ENCODE results near the gene SRGAP3.
"Not testable (repeated sequence)": the region's sequence is repeated elsewhere in the genome, so short reads cannot be mapped to it uniquely, and the experiment has no call there.

Gene SRGAP3

DNA sequence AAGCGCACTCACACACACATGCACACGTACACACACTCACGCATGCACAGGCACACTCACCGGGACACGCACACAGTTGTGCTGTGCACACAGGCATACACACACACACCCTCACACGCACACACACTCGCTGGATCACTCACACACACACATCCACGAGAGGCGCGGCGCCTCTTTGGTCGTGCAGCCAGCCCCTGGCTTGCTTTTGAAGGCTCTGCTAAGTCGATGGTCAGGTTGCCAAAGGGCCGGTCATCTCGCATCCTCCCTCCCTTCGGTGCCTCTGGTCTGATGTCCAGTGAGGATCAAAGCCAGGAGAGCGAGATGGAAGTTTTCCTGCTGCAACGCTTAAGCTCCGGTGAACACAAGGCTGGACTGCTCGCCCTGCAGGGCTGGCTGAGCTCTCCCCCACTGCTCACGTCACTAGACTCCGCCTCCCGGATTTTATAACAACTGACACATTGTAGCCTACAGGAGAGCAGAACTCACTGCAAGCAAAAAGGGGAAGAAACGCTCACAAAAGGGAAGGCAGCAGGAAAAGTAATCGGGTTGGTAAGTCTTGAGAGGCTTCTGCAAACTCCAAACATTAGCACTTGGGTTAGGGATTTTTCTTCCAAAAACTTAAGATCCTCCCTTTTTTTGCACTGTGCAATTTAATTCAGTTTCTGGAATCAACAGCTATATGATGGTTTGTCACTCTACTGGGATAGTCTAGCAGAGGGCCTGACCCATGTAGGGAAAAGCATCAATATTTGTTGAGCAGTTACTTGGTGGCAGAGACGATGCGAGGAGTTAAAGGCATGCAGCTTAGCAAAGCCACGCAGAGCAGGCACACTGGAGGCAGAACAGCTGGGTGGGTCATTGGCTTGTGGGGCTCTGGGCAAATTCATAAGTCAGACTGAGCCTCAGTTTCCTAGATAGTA lies at the start of gene SRGAP3:
Gene SRGAP3 (minus strand): TSS at position 374 of the 920 bp plus-strand sequence. CDS start 695 bp downstream, outside the sequence.
- DNase-seq (ENCODE audit: low read depth): peak; percentile 81

DNA sequence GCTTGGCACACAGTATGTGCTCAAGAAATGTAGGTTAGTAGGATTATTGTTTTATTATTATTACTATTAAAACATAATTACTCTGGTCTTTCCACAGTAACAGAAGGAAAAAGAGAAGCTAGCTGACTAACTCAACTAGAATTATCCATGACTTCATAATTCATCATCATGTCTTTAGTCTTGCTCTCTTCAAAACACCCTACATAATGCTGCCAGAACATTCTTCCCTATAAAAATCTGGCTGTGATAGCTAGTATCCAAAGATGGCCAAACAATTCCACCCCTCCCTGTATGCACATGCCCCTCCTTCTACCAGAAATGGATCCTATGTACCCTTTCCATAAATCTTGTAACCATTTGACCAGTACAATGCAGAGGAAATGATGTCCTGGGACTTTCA lies 48.8 kb upstream of the SRGAP3 start:
- DNase-seq (ENCODE audit: low read depth): no peak

DNA sequence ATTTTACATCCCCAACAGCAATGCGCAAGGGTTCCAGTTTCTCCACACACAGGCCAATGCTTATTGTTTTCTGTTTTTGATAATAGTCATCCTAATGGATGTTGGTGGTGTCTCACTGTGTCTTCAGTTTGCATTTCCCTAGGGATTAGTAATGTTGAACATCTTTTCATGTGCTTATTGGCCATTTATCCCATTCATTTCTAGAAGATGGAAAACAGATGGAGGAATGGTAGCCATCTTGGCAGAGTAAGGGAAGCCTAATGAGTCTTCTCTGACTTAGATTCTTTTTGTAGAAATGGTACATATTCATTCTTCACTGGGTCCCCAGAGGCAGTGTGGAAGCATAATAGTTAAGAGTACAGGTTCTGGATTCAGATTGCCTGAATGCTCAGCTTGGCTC lies 46.8 kb upstream of the SRGAP3 start:
- DNase-seq (ENCODE audit: low read depth): no peak

DNA sequence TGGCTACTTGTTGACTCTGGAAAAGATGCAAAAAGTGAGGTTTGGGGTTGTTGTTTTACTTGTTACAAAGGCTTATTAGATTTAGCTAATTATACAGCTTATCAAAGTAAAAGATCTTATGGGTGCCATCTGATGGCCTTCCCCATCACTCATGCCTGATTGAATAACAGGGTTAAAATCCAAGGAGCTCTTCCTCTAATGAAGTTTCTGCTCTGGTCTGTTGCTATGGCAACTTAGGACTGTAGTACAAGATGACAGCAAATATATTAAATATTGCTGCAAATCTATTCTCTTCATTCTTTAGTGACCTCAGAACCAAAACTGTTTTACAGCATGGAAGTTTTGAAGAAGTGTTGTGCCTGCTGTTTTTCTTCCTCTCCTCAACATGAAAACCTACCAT lies 45.6 kb upstream of the SRGAP3 start:
- DNase-seq (ENCODE audit: low read depth): no peak

DNA sequence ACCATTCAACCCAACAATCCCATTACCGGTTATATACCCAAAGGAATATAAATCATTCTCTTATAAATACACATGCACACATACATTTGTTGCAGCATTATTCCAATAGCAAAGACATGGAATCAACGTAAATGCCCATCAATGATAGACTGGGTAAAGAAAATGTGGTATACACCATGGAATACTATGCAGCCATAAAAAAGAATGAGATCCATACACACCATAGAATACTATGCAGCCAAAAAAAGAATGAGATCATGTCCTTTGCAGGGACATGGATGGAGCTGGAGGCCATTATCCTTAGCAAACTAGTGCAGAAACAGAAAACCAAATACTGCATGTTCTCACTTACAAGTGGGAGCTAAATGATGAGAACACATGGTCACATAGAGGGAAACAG lies 44.5 kb upstream of the SRGAP3 start:
- DNase-seq (ENCODE audit: low read depth): not testable (repeated sequence)

DNA sequence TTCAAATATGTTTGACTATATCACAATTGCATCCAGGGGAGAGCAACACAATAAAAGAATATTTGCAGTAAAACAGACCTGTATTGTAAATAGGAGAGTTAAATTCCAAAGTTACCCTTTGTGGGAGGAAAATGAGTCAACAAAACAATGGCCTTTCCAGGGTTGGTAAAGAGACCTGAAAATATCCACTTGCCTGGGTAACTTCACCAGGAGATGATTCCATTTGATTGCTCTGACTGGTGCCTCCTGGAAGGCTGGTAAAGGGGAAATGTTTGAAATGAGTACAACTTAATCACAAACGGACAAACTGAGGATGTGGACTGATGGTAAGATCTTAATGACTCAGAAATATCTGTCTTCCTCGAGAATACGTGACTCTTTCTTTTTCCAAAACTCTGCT lies 43.6 kb upstream of the SRGAP3 start:
- no peak for DNase-seq (ENCODE audit: low read depth)

DNA sequence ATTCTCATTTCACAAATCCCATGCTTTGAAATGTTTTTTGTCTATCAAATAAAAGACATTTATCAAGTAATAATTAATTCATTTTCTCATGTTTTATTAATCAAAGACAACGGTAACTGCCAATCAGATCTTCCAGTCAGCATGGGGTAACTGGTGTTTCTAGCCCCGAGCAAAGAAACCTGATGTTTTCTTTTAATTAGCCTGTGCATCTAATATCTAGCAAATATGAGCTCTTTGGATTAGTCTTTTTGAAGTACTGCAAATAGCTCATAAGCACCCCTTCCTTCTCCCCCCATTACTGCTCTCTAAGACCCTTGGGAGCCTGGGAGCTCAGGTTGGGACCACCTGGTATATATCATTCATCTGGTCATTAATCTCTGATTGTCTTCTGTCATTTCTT lies 43.1 kb upstream of the SRGAP3 start:
- DNase-seq (ENCODE audit: low read depth): no peak

DNA sequence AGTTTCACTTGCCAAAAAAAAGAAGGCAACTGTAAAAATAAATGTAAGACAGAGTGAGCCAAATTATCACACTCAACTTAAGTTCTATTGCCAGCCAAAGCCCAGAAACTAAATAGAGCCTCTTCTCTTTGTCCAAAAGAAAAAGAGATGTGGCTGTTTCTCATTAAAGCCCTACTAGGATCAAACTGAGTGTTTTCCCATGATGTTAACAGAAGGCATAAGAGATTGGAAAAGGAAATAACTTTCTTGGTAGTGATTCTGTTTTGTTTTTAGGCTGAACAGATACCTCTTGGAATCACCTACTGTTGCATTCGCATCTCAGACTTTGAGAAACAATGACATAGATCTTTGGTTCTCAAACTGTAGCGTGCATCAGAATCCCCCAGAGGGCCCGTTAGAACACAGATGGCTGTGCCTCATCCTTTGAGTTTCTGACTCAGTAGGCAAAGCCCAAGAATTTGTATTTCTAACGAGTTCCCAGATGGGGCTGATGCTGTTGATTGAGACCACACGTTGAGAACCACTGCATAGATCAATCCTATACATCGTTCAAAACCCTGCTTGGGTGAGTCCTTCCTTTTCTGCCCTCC lies 42.5 kb upstream of the SRGAP3 start:
- no peak for DNase-seq (ENCODE audit: low read depth)

DNA sequence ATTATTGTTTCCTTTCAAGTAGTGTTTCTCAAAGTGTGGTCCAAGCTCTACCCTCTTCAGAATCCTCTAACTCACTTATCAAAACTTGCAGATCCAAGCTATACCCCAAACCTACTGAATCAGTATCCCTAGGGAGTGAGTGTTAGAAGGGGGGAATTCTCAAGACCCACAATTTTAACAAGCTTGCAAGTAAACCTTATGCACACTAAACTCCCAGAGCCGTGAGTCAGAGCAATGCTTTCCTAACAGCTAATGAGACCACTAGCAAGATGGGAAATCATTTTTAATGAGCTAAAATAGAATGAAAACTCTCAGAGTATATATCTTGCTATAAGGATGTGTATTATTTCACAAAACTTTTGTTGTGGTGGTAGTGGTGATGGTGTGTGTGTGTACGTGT lies 41.1 kb upstream of the SRGAP3 start:
- no peak for DNase-seq (ENCODE audit: low read depth)

DNA sequence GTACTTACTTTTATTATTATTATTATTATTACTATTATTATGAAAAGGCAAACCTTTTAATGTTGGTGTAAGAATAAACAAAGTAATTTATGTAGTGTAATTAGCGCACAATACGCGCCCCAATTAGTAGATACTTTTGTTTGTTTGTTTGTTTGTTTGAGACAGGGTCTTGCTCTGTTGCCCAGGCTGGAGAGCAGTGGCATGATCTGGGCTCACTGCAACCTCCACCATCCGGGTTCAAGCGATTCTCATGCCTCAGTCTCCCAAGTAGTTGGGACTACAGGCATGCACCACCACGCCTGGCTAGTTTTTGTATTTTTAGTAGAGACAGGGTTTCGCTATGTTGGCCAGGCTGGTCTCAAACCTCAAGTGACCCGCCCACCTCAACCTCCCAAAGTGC lies 32.1 kb upstream of the SRGAP3 start:
- DNase-seq (ENCODE audit: low read depth): not testable (repeated sequence)

DNA sequence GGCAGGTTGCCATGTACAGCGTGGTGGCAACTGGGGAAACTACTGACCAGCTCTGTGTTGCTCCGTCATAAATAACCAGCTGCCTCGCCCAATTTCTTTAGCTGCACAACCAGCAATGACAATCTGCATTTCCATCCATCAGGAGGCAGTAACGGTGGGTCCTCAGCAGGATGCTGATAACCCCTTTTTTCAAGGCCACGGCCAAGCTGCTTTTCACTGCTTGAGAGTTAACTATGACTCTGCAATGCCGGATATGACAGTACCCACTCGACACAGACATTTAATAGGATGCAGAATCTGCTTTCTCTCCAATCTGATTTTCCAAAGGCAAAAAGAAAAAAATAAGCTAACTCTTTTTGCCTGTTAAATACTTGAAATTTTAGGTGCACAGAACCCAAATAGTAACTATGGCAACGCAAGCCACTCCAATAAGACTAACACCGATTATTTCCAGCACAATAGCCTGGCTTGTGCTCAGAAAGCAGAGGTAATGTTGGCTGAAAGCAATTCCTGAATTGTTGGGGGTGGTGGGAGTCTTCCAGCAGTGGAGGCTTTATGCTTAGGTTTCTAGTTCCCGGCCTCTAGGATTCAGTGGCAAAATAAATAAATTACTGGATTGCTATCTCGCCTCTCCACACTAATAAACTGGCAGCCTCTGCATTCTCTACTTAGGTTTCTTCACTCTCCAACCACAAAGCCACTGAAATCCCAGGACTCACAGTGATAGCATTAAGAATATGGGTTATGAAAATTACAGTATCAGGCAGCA lies 31.2 kb upstream of the SRGAP3 start:
- DNase-seq (ENCODE audit: low read depth): peak; percentile 9

DNA sequence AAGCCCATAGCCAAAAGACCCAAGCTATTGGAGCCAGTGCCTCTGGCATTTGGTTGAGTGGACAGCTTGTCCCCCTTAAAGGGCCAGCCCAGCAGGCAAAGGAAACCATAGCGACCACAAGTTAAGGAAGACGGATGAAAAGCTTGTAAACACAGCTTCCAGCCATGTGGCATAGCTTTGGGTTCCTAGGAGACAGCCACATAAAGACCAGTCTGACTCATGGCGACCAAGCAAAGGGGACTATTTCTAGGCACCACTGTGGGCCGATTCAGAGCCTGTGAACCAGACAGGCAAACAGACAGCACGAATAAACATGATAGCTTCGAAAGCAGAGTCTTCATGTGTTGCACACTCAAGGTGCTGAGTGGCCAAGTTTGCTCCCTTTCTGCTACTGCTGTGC lies 30.5 kb upstream of the SRGAP3 start:
- no peak for DNase-seq (ENCODE audit: low read depth)

DNA sequence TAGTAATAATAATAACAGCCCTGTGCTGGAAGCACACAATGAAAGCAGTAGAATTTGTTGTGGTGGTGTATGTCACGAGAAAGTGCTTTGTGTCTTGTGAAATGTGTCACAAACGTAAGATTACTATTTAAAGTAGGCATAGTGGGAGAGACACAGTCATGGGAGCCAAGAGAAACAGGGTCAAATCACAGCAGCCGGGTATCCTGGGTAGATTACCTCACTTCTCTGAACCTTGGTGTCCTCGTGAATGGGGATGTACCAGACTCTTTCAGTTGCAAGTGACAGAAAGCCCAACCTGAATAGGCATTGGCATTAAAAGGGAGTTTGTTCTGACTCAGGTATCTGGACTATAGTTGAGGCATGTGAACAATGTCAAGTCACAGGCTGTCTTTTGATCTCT lies 29.1 kb upstream of the SRGAP3 start:
- DNase-seq (ENCODE audit: low read depth): no peak

DNA sequence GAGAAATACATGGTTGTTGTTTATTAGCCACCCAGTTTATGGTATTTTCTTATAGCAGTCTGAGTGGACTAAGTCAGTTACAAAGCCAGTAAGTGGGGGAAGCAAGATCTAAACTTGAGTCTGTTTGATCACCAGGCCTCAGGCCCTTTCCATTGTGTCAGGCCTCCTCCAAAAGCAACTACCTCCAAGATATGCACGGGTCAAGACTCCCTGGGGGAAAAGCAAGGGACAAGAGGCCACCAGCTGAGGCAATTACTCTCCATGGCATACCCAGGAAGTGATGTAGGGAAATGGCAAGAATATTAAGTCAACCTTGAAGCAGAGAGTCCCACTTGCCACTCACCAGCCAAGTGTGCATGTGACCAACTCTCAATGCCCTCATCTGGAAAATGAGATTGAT lies 28.6 kb upstream of the SRGAP3 start:
- DNase-seq (ENCODE audit: low read depth): no peak

DNA sequence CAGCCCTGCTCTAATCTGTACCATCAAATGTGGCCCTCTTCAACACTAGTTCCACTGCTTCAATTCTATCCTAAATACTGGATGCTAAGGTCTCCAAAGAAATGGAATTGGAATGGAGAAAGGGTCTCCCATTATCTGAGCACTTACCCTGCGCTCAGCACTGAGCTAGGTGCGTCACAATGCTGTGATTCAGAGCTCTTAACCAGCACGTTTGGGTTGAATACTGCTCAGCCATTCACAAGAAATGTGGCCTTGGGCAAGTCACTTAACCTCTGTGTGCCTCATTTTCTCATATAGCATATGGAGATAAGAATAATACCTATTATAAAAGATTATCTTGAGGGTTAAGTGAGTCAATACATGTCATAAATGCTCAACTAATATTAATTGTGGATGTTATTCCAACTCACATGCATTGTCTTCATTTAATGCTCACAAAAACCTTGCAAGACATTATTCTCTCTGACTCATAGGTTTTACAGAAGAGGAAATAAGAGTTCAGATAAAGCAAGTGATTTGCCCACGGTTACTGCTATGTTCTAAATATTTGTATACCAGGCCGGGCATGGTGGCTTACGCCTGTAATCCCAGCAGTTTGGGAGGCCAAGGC lies 27.4 kb upstream of the SRGAP3 start:
- DNase-seq (ENCODE audit: low read depth): no peak

DNA sequence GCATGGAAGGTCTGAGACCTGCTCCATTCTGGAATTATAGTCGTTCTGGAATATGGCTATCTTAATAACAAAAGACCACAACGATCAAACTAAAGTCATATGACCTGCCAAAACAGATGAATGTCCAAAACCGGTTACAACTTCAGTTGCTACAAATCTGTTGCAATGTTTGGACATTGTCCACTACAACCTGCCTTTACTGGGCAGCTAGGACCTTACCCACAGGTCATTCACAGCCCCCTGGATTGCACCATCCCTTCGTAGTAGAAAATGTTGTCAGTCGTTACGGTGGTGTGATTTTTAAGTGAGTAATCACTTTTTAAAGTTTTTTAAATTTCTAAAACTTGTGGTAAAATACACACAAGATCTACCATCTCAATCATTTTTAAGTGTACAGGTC lies 22.5 kb upstream of the SRGAP3 start:
- no peak for DNase-seq (ENCODE audit: low read depth)

DNA sequence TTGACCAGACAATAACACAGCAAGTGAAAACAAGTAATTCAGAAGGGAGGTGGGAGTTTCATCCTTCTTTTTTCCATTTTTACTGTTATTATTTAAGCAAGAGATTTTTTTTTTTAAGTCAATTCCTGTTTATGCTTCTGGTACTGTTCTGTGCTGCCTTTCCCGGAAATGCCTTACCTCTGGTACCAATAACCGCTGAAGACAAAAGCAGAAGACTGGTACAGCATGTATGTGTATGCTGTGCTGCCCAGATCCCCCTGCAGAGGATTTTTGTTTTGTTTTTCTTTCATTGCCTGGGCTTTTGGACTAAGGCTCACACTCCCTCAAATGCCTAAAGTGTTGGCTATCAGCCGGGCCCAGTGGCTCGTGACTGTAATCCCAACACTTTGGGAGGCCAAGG lies 21.3 kb upstream of the SRGAP3 start:
- DNase-seq (ENCODE audit: low read depth): no peak

DNA sequence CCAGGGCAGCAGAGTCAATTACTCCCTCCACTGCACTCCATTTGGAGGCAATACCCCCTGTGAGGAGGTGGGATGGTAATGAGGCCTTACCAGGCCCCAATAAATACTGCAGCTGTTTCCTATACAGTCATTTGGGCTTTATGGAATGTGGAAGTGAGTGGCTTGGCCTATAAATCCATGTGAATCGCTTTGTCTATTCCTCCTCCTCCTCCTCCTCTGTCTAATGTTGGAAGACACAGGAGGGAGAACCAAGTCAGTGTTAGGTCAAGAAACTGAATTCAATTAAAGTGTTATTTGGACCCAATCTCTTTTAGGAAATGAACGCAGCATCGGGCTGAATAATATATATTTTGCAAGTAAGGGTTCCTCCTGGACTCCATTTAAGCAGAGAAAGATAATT lies 17.3 kb upstream of the SRGAP3 start:
- no peak for DNase-seq (ENCODE audit: low read depth)

DNA sequence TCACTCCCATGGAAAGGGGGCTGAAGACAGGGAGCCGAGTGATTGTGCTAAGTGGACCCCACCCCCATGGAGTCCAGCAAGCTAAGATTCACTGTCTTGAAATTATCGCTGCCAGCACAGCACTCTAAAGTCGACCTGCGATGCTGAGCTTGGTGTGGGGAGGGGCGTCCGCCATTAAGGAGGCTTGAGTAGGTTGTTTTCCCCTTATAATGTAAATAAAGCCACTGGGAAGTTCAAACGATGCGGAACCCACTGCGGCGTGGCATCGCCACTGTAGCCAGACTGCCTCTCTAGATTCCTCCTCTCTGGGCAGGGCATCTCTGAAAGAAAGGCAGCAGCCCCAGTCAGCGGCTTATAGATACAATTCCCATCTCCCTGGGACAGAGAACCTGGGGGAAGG lies 10.9 kb upstream of the SRGAP3 start:
- no peak for DNase-seq (ENCODE audit: low read depth)

DNA sequence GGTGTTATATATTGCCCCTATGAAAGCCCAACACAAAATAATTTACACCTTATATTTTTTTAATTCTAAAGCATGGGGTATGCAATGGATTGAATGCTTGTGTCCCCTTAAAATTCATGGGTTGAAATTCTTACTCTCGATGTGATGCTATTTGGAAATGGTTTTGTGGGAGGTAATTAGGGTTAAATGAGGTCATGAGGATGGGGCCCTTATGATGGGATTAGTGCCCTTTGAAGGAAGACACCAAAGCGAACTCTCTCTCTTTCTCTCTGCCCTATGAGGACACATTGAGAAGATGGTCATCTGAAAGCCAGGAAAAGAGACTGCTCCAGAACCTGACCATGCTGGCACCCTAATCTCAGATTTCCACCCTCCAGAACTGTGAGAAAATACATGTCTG lies 7.6 kb upstream of the SRGAP3 start:
- no peak for DNase-seq (ENCODE audit: low read depth)

DNA sequence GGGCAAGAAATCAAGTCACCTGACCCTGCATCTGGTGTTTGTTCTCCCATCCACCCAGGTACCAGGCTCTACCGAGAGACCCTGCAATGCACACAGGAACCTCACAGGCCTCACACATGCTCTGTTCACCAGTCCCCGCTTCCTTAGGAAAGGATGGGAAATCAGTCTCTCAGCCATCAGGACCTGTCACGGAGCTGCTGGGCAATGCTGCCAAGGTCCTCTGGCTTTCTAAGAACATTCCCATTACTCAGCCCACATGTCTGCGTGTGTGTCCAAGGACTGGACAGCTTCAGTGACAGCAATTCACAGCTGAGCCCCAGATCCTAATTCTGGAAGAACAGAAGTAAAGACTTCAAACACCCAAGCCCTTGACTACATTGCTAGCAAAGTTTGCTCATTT lies 6.5 kb upstream of the SRGAP3 start:
- DNase-seq (ENCODE audit: low read depth): no peak

DNA sequence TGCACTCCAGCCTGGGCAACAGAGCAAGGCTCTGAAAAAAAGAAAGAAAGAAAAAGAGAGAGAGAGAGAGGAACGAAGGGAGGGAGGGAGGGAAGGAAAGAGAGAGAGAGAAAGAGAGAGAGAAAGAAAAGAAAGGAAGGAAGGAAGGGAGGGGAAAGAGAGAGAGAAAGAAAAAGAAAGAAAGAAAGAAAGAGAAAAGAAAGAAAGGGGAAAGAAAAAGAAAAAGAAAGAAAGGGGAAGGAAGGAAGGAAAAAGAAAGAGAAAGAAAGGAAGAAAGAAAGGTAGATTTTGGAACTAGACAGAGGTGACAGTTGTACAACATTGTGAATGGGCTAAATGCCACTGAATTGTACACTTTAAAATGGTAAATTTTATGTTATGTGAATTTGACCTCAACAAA lies 5.3 kb upstream of the SRGAP3 start:
- no peak for DNase-seq (ENCODE audit: low read depth)

DNA sequence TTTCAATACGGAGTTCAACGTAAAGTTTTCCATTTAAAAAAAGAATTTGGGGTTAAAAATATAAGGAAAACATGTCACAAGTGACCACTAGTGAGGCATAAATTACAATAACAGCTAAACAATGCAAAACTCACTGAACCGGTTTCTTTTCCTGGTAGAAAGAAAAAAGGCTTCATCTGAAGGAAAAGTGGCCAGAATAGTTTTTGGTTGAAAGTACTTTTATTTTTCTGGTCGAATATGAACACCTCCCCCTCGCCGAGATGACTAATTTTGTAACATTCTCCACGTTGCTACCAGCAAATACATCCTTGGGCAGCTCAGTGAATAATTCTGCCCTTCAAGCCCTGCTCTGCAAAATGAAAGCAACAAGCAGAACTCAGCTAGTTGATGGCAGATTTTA lies 3.9 kb upstream of the SRGAP3 start:
- no peak for DNase-seq (ENCODE audit: low read depth)
